SK-N-SH treated with all-trans-retinoic acid at 6 μM for 48 hours (cell line): Measurements from ENCODE around the gene TFEB.

Source experiments
- ARNTL ChIP-seq: fragments of 450-650 bp; formaldehyde crosslinking; IDR thresholded peaks from 2 replicates; pipeline ENCODE4 v1.5.0; 2020; ENCODE audit warnings: low read depth, mild to moderate bottlenecking, moderate library complexity, borderline replicate concordance
- PATZ1 ChIP-seq: fragments of 250-450 bp; sonication (Bioruptor Pico); IDR thresholded peaks from 2 replicates; pipeline ENCODE4 v1.8.0; 2020; ENCODE audit warnings: mild to moderate bottlenecking, moderate library complexity, borderline replicate concordance
- SNAI2 ChIP-seq: fragments of 250-450 bp; sonication (Bioruptor Pico); IDR thresholded peaks from 2 replicates; pipeline ENCODE4 v1.5.0; 2020; ENCODE audit warnings: mild to moderate bottlenecking, moderate library complexity
- TCF4 ChIP-seq: fragments of 250-450 bp; sonication (Bioruptor Pico); IDR thresholded peaks from 2 replicates; pipeline ENCODE4 v1.8.0; 2021; ENCODE audit warnings: mild to moderate bottlenecking, moderate library complexity, borderline replicate concordance
- ZFP30 ChIP-seq: fragments of 450-650 bp; formaldehyde crosslinking; IDR thresholded peaks from 2 replicates; pipeline ENCODE4 v1.5.0; 2022; ENCODE audit warnings: mild to moderate bottlenecking, moderate library complexity
- ZNF565 ChIP-seq: fragments of 450-650 bp; formaldehyde crosslinking; conservative IDR thresholded peaks from 2 replicates; pipeline ENCODE4 v1.5.0; 2020; ENCODE audit warnings: low read depth, mild to moderate bottlenecking, moderate library complexity

DNA sequence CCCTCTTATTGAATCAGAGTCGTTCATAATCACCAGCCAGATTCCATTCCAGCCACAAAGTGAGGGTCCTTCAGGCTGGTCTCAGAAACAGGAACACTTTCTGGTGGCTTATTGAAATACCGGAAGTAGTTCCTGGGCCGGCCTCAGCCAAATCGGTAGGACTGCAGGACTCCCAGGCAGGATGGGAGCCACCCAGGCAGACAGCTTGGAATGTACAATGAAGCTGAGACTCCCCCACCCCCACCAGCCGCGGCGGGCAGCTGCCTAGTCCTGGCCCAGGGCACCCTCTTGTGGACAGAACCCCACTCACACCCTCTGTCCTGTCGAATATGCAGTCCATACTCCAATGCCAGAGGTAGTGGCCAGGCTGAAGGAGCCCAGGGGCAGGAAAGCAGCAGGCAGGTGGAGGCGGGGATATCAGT, 53.3 kb downstream of the TFEB start:
- TF ChIP-seq ZFP30 (no peak), PATZ1 (CRISPR knock-in tag) (no peak), SNAI2 (no peak), TCF4 (CRISPR knock-in tag) (no peak), ZNF565 (CRISPR knock-in tag) (no peak), ARNTL (no peak)
